Measurements from ENCODE around the gene KRT74. TPM values are rescaled to one million over a fixed set of nuclear protein-coding genes. Genes with fewer than 3 reads are reported as not detected.

Gene KRT74
- total and polyA plus RNA-seq, 2 of the 8 experiments (the other 6 are each of a cell fraction or from before 2014, with no cell fraction given): not detected

GRCh38 chr12:52585946-52586345, 12.3 kb upstream of the KRT74 start:
- no peaks in the 10 kb centered on the region for H3K79me1 ChIP-seq (ENCODE audit: low read depth, low read length)
- CTCF ChIA-PET (ENCODE audit: partially characterized antibody): interaction anchor here (0.6 to 23.2 kb wide), 27 partner anchors 10 to 445 kb away, joined by 3 to 502 read pairs (median 4); partner anchors contain the start of genes KRT71 and KRT85
- no peak for DNase-seq (ENCODE audit: low read depth in 1 of 2, low spot score in 2 of 2)
- TF ChIP-seq SUZ12 (IDR thresholded peaks at IDR 0.05; ENCODE audit: low read length) (no peak), KDM1A (IDR thresholded peaks at IDR 0.05; ENCODE audit: borderline replicate concordance, low read length) (no peak), POU5F1 (IDR thresholded peaks at IDR 0.05; ENCODE audit: low read depth, low read length) (no peak), RAD21 (IDR thresholded peaks at IDR 0.05 in 1 of 2, conservative IDR thresholded peaks at IDR 0.05 in 1 of 2; ENCODE audit: low read depth in 2 of 2, low read length in 2 of 2) (peak; percentile 38 to 55; a peak in 3 of 4 replicates), ZNF274 (IDR thresholded peaks at IDR 0.05; ENCODE audit: borderline replicate concordance, extremely low read depth, low read length) (no peak), NRF1 (IDR thresholded peaks at IDR 0.05; ENCODE audit: low read depth, low read length) (no peak), PHF8 (conservative IDR thresholded peaks at IDR 0.05; ENCODE audit: low read depth, low read length) (no peak), TAF1 (IDR thresholded peaks at IDR 0.05; ENCODE audit: low read depth, low read length) (no peak), KDM5A (IDR thresholded peaks at IDR 0.05; ENCODE audit: low read length) (no peak), SIN3A (conservative IDR thresholded peaks at IDR 0.05 in 1 of 2, IDR thresholded peaks at IDR 0.05 in 1 of 2; ENCODE audit: low read depth in 1 of 2, low read length in 2 of 2) (no peak)
- TF ChIP-seq, protein P1, sequence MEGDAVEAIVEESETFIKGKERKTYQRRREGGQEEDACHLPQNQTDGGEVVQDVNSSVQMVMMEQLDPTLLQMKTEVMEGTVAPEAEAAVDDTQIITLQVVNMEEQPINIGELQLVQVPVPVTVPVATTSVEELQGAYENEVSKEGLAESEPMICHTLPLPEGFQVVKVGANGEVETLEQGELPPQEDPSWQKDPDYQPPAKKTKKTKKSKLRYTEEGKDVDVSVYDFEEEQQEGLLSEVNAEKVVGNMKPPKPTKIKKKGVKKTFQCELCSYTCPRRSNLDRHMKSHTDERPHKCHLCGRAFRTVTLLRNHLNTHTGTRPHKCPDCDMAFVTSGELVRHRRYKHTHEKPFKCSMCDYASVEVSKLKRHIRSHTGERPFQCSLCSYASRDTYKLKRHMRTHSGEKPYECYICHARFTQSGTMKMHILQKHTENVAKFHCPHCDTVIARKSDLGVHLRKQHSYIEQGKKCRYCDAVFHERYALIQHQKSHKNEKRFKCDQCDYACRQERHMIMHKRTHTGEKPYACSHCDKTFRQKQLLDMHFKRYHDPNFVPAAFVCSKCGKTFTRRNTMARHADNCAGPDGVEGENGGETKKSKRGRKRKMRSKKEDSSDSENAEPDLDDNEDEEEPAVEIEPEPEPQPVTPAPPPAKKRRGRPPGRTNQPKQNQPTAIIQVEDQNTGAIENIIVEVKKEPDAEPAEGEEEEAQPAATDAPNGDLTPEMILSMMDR (IDR thresholded peaks at IDR 0.05; ENCODE audit: control extremely low read depth in 1 of 3, insufficient read depth in 1 of 3, low read depth in 1 of 3, low read length in 3 of 3): peak in 2 of 3 experiments; percentile 13 to 18; a peak in 2 of 4 replicates

More at GRCh38 chr12:52585946-52586345, 12.3 kb upstream of the KRT74 start:
- no peaks in the 10 kb centered on the region for H4K20me1 ChIP-seq (replicated peaks in 1 of 2; ENCODE audit: control insufficient read depth in 1 of 2, insufficient read depth in 2 of 2, low read length in 2 of 2)
- H2BK5ac ChIP-seq (ENCODE audit: low read depth, low read length): no peak overlapping the region
- H4K91ac ChIP-seq (replicated peaks; ENCODE audit: insufficient read length, low read length): no peak overlapping the region
- no peaks in the 10 kb centered on the region for H3K23me2 ChIP-seq (ENCODE audit: low read depth, low read length)
- H3K56ac ChIP-seq (replicated peaks; ENCODE audit: insufficient read length, low read depth, low read length): no peak overlapping the region
- H2BK120ac ChIP-seq (replicated peaks; ENCODE audit: low read depth, low read length): no peak overlapping the region
- H3K9me3 ChIP-seq (ENCODE audit: insufficient read depth in 2 of 2, low read depth in 1 of 2, low read length in 1 of 2): peaks cover 9% of the 10 kb centered on the region in 2 experiments
- H3K36me3 ChIP-seq (ENCODE audit: control insufficient read depth in 2 of 4, insufficient read depth in 4 of 4, low read length in 3 of 4): no peaks in the 10 kb centered on the region
- H2AFZ ChIP-seq (ENCODE audit: low read length): no peak overlapping the region
- H2BK20ac ChIP-seq (ENCODE audit: low read length): no peak overlapping the region
- no peak overlapping the region for H2AK5ac ChIP-seq (ENCODE audit: low read depth, low read length)
- no peak overlapping the region for H3K9ac ChIP-seq (replicated peaks in 1 of 4; ENCODE audit: extremely low read depth in 1 of 4, low read depth in 3 of 4, low read length in 3 of 4)
- no peak overlapping the region for H4K5ac ChIP-seq (ENCODE audit: insufficient read length, low read depth, low read length)
- no peak overlapping the region for H3K18ac ChIP-seq (ENCODE audit: extremely low read depth, low read length)
- no peak overlapping the region for H3K14ac ChIP-seq (ENCODE audit: insufficient read length)
- no peaks in the 10 kb centered on the region for H3K79me2 ChIP-seq (ENCODE audit: control insufficient read depth in 1 of 2, insufficient read depth in 2 of 2, low read length in 2 of 2)
- H3K4me1 ChIP-seq (replicated peaks in 1 of 4; ENCODE audit: control insufficient read depth in 3 of 4, insufficient read depth in 4 of 4, low read length in 3 of 4): no peaks in the 10 kb centered on the region
- POLR2A ChIA-PET (ENCODE audit: partially characterized antibody): no interaction called here
- H2BK15ac ChIP-seq (ENCODE audit: low read length): no peak overlapping the region
- no peak overlapping the region for H4K8ac ChIP-seq (ENCODE audit: extremely low read depth, insufficient read depth, low read length)
- H3K4me3 ChIP-seq (ENCODE audit: extremely low read depth in 1 of 4, insufficient read depth in 2 of 4, low read depth in 3 of 4, low read length in 4 of 4): no peak overlapping the region
- no peak overlapping the region for H3K4me2 ChIP-seq (ENCODE audit: insufficient read depth in 1 of 2, low read depth in 2 of 2, low read length in 2 of 2)
- WGBS, 2 experiments (ENCODE audit: extremely low coverage in 1 of 2, insufficient coverage in 1 of 2, insufficient read length in 1 of 2, insufficient replicate concordance in 2 of 2, low coverage in 1 of 2, low lambda C conversion rate in 2 of 2, missing lambda C conversion rate in 1 of 2): 80% methylated on average over 8 of the region's 9 CpGs; no CpG with 5 or more reads in 1 of the 2 experiments
- no peak overlapping the region for H3K23ac ChIP-seq (ENCODE audit: insufficient read length)
- H3K4ac ChIP-seq (replicated peaks; ENCODE audit: insufficient read length, low read depth, low read length): no peak overlapping the region
- H3K27ac ChIP-seq (ENCODE audit: low read depth, low read length): no peak overlapping the region
- no peak for FAIRE-seq
- no peak overlapping the region for H2BK12ac ChIP-seq (ENCODE audit: low read depth, low read length)
- no peaks in the 10 kb centered on the region; a peak in 1 of 7 replicates for H3K27me3 ChIP-seq (replicated peaks in 1 of 4; ENCODE audit: control insufficient read depth in 3 of 4, extremely low read depth in 1 of 4, insufficient read depth in 3 of 4, low read length in 3 of 4)
